ENCODE data around the gene URGCP.

Gene URGCP

DNA sequence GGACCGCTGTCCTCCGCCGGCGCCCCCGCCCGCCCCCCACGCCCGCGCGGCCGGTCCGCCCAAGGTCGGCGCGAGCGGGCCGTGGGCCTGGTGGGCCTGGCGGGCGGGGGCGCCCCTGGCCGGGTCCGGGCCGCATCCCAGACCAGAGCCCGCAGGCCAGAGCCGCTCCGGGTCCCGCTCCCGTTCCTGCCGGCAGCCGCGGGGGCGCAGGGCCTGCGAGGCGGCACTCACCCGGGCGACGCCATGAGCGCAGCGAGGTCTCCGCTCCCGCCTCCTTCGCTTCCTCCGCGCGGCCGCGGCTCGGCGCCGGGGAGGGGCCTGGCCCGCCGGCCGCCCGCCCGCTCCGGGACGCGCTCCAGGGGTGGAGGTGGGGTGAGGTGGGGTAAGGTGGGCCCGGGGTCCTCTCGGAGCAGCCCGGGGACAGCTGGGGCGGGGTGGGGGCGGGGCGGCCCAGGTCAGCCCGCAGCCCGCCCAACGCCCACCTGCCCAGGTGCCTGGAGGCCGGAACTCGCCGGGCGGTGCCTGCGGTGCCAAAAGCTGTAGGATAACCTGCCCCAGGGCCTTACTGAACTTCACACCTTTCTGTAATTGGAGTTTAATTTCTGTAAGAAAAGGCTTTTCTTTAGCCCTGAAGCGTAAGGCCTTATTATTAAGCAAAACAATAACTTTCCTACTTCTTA, at the start of gene URGCP:
Gene URGCP, minus strand, starts transcription at position 266 of the 680 bp plus-strand sequence. Its CDS starts 21 bp downstream, at position 245.
- peak; percentile 40 for DNase-seq

DNA sequence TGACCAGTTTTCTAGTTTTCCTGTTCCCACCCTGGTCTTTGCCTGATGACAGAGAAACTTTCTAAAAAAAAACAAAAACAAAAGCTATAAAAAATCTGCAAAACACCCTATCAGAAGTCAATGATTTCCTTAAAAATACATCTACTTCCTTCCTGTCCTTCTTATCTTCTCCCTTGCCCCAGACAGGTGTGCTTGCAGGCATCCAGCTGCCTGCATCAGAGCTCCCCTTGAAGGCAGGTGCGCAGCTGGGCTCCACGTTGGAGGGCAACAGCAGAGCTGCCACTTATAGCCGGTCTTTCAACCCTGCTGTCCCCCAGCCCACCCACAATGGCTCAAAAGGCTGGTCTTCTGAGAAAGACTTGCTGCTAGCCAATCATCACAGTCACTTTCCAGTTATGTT, 49.6 kb upstream of the URGCP start:
- no peak for DNase-seq

DNA sequence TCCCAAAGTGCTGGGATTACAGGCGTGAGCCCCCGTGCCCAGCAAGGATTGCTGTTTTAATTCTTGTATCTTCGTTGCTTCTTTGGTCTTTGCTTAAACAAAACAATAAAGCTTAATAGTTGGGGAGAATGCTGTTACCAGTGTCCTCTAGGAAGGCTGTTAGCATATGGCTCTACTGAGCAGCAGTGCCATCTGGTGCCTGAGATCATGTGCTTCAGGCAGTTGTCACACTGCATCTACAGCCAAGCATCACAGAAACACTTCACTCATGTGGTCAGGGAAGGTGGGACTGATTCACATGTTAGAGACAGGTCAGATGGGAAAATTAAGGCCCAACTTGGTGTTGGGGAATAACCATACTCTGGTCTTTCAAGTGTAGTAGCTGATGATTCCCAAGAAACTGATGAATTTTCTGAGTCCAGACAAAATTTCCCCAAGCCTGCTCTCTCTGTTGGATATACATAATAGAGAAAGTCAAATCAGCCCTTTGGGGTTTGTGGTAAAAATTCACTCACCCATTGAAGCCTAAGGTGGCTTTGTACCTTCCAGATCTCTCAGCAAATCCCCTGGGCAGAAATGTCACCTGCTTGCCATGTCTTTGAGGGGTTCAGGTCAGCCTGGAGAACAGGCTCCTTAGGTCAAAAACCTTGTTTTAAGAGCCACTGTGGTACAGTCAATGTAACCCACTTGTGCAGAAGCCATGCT, 48.3 kb upstream of the URGCP start:
- DNase-seq: peak; percentile 41

- no peak for DNase-seq
Measured at GRCh38 chr7:43953071-43953470, 46.7 kb upstream of the URGCP start.

- no peak for DNase-seq
Measured at GRCh38 chr7:43952028-43952427, 45.6 kb upstream of the URGCP start.

- DNase-seq: no peak
Measured at GRCh38 chr7:43944286-43944685, 37.9 kb upstream of the URGCP start.

- no peak for DNase-seq
Measured at GRCh38 chr7:43943417-43944187, 37.2 kb upstream of the URGCP start.

DNA sequence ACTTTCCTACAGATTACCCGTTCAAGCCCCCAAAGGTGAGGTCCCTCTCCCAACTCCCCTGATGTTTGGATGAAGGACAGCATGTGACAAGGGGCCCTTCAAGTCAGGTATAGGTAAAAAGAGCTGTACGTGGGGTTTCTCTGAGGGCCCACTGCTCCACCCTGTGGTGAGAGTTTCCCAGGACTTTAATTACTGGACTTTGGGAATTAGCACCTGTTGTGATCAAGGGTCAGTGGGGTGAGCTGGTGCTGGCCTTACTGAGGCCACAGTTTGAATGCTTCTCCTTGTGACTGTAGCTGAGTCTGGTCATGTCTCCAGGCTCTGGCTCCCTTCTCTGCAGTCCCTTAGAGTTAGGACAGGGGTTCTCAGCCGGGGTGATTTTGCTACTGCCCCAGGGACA, 36.6 kb upstream of the URGCP start:
- DNase-seq: no peak

DNA sequence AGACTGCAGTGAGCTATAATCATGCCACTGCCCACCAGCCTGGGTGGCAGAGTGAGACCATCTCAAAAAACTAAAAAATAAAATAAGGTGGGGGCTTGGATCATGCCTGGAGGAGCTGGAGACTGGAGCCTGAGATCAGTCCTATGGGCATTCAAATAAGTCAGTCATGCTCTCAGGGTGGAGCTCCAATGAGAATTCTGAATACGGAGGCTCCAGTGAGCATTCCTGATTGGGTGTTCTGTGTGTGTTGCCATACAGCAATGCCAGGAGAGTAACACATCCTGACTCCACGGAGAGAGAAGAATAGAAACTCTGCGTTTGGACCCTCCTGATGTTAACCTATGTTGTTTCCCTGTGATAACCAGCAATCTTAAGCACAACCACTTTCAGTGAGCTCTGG, 35.9 kb upstream of the URGCP start:
- DNase-seq: no peak

DNA sequence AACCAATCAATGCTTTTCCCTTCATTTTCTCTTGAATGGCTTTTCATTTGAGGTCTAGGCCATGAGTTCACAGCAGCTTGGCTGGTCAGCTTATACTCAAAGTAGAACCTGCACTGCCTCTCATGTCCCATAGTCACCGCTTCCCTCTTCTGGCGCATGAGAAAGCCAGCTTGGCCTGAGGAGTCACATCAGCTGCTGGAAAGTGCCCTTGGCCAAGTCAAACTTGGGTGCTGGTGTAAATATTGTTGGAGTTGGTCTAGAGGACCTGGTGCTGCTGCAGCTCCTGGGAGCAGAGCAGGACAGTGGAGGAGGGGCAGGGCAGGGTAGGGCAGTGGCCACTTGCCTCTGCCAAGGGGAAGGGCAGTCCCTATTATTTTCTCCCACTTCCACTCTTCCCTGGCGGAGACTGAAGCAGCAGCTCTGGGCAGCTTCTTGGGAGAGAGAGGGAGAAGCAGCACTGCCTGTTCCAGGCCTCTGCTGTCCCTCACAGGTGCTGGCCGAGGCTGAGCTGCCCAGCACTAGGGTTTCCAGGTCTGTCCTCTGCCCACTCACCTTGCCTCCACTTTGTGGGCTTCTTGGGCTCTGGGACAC, 32.6 kb upstream of the URGCP start:
- no peak for DNase-seq

GRCh38 chr7:43937444-43937843, 31.0 kb upstream of the URGCP start:
- DNase-seq: no peak

GRCh38 chr7:43933902-43934560, 27.6 kb upstream of the URGCP start:
- DNase-seq: no peak

DNA sequence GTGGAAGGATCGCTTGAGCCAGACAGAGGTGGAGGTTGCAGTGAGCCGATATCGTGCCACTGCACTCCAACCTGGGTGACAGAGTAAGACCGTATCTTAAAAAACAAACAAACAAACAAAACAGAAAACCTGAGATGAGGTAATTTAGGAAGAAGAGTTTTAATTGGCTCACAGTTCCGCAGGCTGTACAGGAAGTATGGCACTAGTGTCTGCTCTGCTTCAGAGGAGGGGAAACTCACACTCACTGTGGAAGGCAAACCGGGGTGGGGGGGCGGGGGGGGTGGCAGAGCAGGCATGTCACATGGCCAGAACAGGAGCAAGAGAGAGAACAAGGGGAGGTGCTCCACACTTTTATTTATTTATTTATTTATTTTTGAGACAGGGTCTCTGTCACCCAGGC, 24.9 kb upstream of the URGCP start:
- no peak for DNase-seq

DNA sequence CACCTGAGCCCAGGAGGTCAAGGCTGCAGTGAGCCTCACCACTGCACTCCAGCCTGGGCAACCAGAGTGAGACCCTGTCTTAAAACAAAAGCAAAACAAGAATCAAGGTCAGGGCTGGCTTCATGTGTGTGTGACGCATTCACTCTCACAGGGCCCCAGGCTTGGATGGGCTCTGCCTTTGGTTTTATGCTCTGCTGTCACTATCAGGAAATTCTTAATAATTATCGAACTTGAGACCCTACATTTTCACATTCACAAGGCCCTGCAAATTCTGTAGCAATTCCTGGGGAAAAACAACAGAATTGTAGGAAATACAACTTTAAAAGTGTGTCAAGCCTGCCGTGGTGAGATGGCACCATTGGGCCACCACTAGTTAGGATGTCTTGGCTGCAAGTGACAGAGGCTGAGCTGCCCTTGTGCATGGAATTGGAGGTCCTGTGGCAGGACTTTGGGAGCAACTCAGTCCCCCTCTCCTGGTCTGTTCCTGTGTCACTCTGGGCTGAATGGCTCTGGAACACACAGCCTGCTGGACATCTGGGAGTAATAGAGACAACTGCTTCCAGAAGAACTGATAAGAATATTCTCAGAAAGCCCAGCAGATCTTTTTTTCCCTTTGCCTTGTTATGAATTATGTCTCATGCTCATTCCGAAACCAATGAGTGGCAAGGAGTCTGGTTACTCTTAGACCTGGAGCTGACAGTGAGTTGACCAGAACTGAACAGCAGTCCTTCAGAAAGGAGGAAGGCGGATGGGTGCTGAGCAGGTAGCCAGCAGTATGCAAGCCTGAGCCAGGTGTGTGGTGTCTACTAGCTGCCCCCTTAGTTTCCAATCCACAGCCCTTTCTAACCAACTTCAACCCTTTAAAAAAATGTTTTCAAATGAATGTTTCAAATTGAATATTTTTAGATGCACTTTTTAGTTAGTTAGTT, 23.4 kb upstream of the URGCP start:
- no peak for DNase-seq

DNA sequence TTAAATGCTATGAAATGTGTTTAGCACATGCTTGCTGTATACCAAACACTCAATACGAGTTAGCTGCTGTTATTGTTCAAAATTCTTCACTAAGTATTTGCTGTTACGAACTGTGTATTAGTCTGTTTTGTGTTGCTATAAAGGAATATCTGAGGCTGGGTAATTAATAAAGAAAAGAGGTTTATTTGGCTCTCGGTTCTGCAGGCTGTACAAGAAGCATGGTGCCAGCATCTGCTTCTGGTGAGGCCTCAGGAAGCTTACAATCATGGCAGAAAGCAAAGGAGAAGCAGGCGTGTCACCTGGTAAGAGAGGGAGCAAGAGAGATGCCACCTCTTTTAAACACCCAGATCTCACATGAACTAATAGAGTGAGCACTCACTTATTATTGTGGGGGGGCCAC, 21.4 kb upstream of the URGCP start:
- DNase-seq: no peak

DNA sequence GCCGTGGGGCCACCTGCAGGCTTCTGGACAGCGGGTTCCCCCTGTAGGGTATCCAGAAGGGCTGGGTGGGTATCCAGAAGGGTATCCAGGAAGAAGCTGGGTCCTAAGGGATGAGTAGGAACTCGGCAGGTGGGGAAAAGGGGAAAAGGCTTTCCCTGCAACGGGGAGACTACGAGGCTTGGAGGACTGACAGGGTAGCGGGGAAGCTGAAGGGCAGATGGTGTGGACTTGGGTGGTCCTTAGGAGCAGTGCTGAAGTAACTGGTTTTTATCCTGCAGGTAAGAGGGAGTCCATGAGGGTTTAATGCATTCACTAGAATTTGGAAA, 20.4 kb upstream of the URGCP start:
- DNase-seq: no peak

DNA sequence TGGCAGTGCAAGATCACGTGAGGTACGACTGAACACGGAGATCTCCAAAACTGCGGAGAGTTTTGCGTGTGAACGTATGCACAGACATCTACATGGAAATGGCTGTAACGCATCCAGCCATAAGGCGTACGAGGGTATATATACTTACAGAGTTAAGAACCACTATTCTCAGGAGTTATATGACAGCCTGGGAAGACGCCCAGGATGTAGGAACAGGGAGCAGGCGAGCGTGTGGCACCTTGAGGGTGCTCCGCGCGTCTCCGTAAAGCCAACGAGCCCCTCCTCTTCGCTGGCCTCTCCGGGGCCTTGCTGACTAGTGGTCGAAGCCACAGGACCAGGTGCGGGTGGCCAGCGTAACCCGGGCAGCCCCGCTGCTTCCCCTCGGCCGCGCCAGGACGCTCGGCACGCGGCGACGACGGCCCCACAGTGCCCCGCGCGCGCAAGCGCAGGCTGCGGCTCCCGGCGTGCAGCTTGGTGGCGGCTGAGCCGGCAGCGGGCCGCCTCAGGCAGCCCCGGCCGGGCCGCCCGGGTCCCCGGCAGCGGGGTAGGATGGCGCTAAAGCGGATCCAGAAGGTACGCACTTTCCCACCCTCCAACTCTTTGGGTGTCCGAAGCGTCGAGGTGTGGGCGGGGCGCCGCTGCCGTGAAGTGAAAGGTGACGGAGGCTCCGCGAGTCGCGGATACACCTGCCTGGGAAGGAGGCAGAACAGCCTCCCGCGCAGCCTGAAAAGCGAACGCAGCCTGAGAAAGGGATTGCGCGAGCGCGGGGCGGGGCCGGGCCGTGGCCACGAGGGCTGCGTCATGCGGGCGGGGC, 19.8 kb upstream of the URGCP start, which contains the start of gene UBE2D4:
Gene UBE2D4, plus strand, starts transcription at position 453 of the 814 bp plus-strand sequence. Its CDS starts 97 bp downstream, at position 550.
- peak; percentile 80 for DNase-seq

- no peak for DNase-seq
Measured at GRCh38 chr7:43922726-43923125, 16.3 kb upstream of the URGCP start.

DNA sequence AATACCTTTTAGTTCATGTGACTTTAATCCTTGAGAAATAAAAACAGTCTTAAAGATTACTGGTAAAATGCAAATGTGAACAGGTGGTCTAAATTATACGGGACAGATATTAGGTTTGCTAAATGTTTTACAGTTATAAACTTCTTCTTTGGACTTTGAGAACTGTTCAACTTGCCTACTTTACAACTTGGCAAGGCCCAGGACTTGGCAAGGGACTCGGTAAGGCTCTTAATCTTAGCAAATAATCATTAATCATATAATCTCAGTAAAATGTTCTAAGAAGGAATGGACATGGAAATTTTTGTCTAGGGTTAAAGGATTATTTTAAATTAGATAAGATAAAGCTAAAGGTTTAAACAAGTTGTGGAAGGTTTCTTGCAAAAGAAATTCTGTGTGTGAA, 15.0 kb upstream of the URGCP start:
- DNase-seq: no peak

DNA sequence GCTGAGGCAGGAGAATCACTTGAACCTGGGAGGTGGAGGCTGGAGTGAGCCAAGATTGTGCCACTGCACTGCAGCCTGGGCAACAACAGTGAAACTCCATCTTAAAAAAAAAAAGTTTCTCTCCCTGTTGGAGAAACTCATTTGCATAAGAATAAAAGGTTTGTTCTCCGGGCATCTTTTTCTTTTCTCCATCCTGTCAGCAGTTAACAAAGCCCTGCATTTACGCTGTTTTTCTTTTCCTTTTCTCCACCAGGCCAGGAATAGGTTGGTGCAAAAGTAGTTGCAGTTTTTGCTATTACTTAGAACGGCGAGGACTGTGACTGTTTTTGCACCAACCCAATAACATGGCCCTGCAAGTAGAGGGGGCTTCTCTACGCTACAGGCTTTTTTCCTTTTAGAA, 9.5 kb upstream of the URGCP start:
- DNase-seq: no peak

DNA sequence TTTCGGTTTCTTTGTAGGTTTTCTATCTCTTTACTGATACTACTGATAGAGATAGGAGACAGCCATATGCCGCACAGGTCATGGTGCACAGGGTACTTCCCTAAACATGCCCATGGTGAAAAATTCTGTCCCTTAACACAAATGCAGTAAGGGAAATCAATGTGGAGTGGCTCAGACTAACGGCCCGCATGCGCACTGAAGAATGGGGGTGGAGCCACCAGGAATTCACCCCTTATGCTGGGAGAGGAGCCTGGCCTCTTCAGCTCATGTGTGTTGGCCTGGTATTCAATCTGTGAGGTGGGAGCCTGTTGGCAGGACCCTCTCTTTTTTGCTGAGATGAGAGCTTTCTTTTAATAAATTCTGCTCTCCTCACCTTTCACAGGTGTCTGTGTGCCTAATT, 8.4 kb upstream of the URGCP start:
- DNase-seq: no peak

Measured in midbrain (tissue), 1 donor.